SH-SY5Y (cell line): Measurements from ENCODE around the gene IMMP2L.

Source experiments
- GATA2 ChIP-seq: IDR thresholded peaks from 2 replicates; pipeline ENCODE4 v1.6.1; 2011; ENCODE audit warnings: mild to moderate bottlenecking, low read depth, low read length
- GATA3 ChIP-seq: IDR thresholded peaks from 2 replicates; pipeline ENCODE4 v1.6.1; 2011; ENCODE audit warnings: low read depth, mild to moderate bottlenecking, low read length, moderate library complexity

- no peak for TF ChIP-seq GATA3
- no peak for TF ChIP-seq GATA2
These were observed 156.7 kb downstream of the IMMP2L start for GRCh38 chr7:111405621-111406020.
